GM23248 (cell line): ENCODE measurements around the gene SMTN. TPM values are rescaled to one million over a fixed set of nuclear protein-coding genes. Genes with fewer than 3 reads are reported as not detected.

Experiments used
- DNase-seq: peaks from one replicate; pipeline ENCODE4 v3.0.0-alpha.2; 2015
- H2AFZ ChIP-seq: fragments of 200-600 bp; sonication (generic); 2 replicates; pipeline ENCODE4 v1.6.1; 2016; ENCODE audit warnings: antibody characterized with exemption
- H3F3A ChIP-seq: fragments of 200-600 bp; sonication (generic); 2 replicates; pipeline ENCODE4 v1.6.1; 2016; ENCODE audit warnings: mild to moderate bottlenecking, antibody characterized with exemption, mixed run types; ENCODE audit not compliant: insufficient read depth
- H3K27ac ChIP-seq: fragments of 200-600 bp; sonication (generic); 2 replicates; pipeline ENCODE4 v1.5.1; 2016; ENCODE audit warnings: mild to moderate bottlenecking
- H3K27me3 ChIP-seq: fragments of 200-600 bp; sonication (generic); replicated peaks from 2 replicates; pipeline ENCODE4 v1.6.1; 2016; ENCODE audit warnings: mild to moderate bottlenecking; ENCODE audit not compliant: insufficient read depth
- H3K36me3 ChIP-seq: fragments of 200-600 bp; sonication (generic); 2 replicates; pipeline ENCODE4 v1.6.1; 2016; ENCODE audit warnings: low read depth, mild to moderate bottlenecking
- H3K4me1 ChIP-seq: fragments of 200-600 bp; sonication (generic); 2 replicates; pipeline ENCODE4 v1.6.1; 2016; ENCODE audit warnings: mild to moderate bottlenecking; ENCODE audit not compliant: insufficient read depth
- H3K4me2 ChIP-seq: fragments of 200-600 bp; sonication (generic); one replicate; pipeline ENCODE4 v1.6.1; 2016; ENCODE audit warnings: mild to moderate bottlenecking; ENCODE audit not compliant: unreplicated experiment
- H3K4me3 ChIP-seq: fragments of 200-600 bp; sonication (generic); 2 replicates; pipeline ENCODE4 v1.5.1; 2016; ENCODE audit warnings: mild to moderate bottlenecking
- H3K79me2 ChIP-seq: fragments of 200-600 bp; sonication (generic); 2 replicates; pipeline ENCODE4 v1.6.1; 2016; ENCODE audit warnings: mild to moderate bottlenecking; ENCODE audit not compliant: insufficient read depth
- H3K9ac ChIP-seq: fragments of 200-600 bp; sonication (generic); 2 replicates; pipeline ENCODE4 v1.6.1; 2016; ENCODE audit warnings: mild to moderate bottlenecking
- H3K9me2 ChIP-seq: fragments of 200-600 bp; sonication (generic); 2 replicates; pipeline ENCODE4 v1.6.1; 2016; ENCODE audit warnings: mixed run types, mild to moderate bottlenecking, moderate library complexity; ENCODE audit not compliant: insufficient read depth
- H3K9me3 ChIP-seq: fragments of 200-600 bp; sonication (generic); one replicate; pipeline ENCODE4 v1.6.1; 2017; ENCODE audit warnings: low read depth
- H4K20me1 ChIP-seq: fragments of 200-600 bp; sonication (generic); 2 replicates; pipeline ENCODE4 v1.6.0; 2016; ENCODE audit not compliant: insufficient read depth
- EZH2 ChIP-seq: fragments of 200-600 bp; sonication (generic); IDR thresholded peaks from 2 replicates; pipeline ENCODE4 v1.6.1; 2018; ENCODE audit warnings: antibody characterized with exemption, mild to moderate bottlenecking; ENCODE audit not compliant: insufficient read depth, poor library complexity, severe bottlenecking
- EZH2phosphoT487 ChIP-seq: fragments of 200-600 bp; sonication (generic); IDR thresholded peaks from 2 replicates; pipeline ENCODE4 v1.6.1; 2018; ENCODE audit warnings: antibody characterized with exemption, moderate library complexity, mild to moderate bottlenecking, low read depth; ENCODE audit not compliant: insufficient read depth
- WGBS, 2 experiments: methylation state at CpG; one replicate each; pipeline ENCODE4 v1.1.6; 2015 to 2017; ENCODE audit warnings: low lambda C conversion rate in 2 of 2, low coverage in 1 of 2; ENCODE audit errors: missing lambda C conversion rate in 2 of 2; 5-methylcytosine and 5-hydroxymethylcytosine counted together
- in situ Hi-C: fragments of 300-500 bp; cut with MboI; formaldehyde crosslinking; loops from 2 replicates; pipeline ENCODE4 v1.15.0; 2020
- polyA plus RNA-seq: library from polyadenylated mRNA; unstranded; fragments of >200 nt; fragmentation: Nextera tagmentation; extraction: Ambion mirVana; gene quantifications from 2 replicates; pipeline ENCODE4 v1.2.1, GENCODE V29; 2016
- total RNA-seq: library from RNA; depleted of rRNA; stranded (reverse); fragments of >200 nt; shearing (Covaris generic); gene quantifications from 2 replicates; pipeline ENCODE4 v1.2.3, GENCODE V29; 2014

SMTN gene
- total and polyA plus RNA-seq, 2 experiments from 2014 or later = 96.7 to 160 TPM

DNA sequence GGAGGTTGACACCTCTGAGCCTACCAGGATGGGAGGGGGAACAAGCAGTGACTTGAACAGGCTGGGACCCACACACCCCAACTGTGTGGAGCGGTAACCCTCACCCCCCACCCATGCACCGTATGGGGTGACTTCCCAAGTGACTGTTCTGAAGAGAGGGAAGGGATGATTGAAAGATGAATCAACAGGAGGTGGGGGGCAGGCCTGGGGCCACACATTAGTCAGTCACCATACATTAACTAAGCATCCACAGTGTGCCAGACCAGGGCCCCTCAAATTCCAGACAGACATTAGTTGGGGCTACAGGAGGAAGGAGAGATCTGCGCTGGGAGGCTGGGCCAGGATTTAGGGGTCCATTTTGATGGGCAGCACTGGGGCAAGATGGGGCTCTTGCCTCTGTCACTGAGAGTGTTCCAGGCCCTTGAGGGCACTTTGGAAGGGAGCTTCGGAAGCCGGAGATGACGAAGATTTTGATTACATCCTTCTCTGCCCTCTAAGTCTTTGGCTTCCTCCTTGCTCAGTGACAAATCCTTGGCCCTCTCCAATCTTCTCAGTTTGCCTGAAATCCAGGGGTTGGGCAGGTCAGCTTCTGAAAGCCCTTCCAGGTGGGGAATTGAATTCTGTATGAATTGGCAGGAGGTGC lies 966 bp downstream of the SMTN start:
- no peaks in the 10 kb centered on the region for H3K36me3 ChIP-seq
- no peaks in the 10 kb centered on the region for H3K27me3 ChIP-seq
- H2AFZ ChIP-seq = peak overlapping the region; percentile 86
- no peaks in the 10 kb centered on the region for H3K9me2 ChIP-seq
- in situ Hi-C loops = loop anchor here (10.0 kb wide), 1 partner anchor 127 kb away; no protein-coding TSS in a partner anchor
- peaks cover 58% of the 10 kb centered on the region for H3K79me2 ChIP-seq
- H3F3A ChIP-seq = no peaks in the 10 kb centered on the region
- H3K4me3 ChIP-seq = peak overlapping the region; percentile 93
- TF ChIP-seq EZH2 (no peak), EZH2phosphoT487 (no peak)
- H3K9ac ChIP-seq = peak overlapping the region; percentile 85
- H3K4me1 ChIP-seq = peaks cover 34% of the 10 kb centered on the region
- peak; percentile 86 for DNase-seq
- peak overlapping the region; percentile 84 for H3K27ac ChIP-seq
- H3K4me2 ChIP-seq = peak overlapping the region; percentile 97
- WGBS, 2 experiments = 1 to 4% methylated on average over 6 of the region's 6 CpGs
- H4K20me1 ChIP-seq = no peaks in the 10 kb centered on the region
- H3K9me3 ChIP-seq = no peaks in the 10 kb centered on the region

- peak overlapping the region; percentile 84 for H3K27ac ChIP-seq
- in situ Hi-C loops = loop anchor here (10.0 kb wide), 1 partner anchor 128 kb away; no protein-coding TSS in a partner anchor
- peaks cover 34% of the 10 kb centered on the region for H3K4me1 ChIP-seq
- peak; percentile 87 for DNase-seq
- TF ChIP-seq EZH2phosphoT487 = no peak
- no peak for TF ChIP-seq EZH2
- peak overlapping the region; percentile 85 for H3K9ac ChIP-seq
- peaks cover 65% of the 10 kb centered on the region for H3K79me2 ChIP-seq
- peak overlapping the region; percentile 97 for H3K4me2 ChIP-seq
- H2AFZ ChIP-seq = peak overlapping the region; percentile 86; the same call in 1 of the 2 replicates
- no peaks in the 10 kb centered on the region for H3K27me3 ChIP-seq
- H3K36me3 ChIP-seq = no peaks in the 10 kb centered on the region
- no peaks in the 10 kb centered on the region for H3K9me3 ChIP-seq
- H3K9me2 ChIP-seq = no peaks in the 10 kb centered on the region
- H4K20me1 ChIP-seq = no peaks in the 10 kb centered on the region
- H3F3A ChIP-seq = no peaks in the 10 kb centered on the region
- WGBS, 2 experiments = 24 to 27% methylated on average over 11 of the region's 11 CpGs
- peak overlapping the region; percentile 93 for H3K4me3 ChIP-seq
These were observed 1.7 kb downstream of the SMTN start for GRCh38 chr22:31082606-31083376.

DNA sequence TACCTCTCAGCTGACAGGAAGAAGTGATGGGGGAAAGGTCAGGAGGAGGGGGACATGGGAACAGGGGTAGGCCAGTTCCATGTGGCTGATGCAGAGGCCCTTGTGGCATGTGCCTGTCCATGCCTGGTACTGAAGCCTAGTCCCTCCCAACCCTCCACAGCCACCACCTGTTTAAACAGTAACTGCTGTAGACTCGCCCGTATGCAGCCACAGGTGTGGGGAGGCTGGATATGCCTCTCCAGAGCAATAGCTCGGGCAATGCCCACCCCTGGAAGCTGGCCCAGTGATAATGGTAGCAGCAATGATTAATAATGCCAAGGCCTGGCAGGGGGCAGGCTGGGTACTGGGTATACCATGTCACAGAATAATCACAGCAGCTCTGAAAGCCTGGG lies 2.3 kb downstream of the SMTN start:
- H3K4me1 ChIP-seq = peaks cover 32% of the 10 kb centered on the region
- H3K36me3 ChIP-seq = no peaks in the 10 kb centered on the region
- peak overlapping the region; percentile 85 for H3K9ac ChIP-seq
- H3K79me2 ChIP-seq = peaks cover 70% of the 10 kb centered on the region
- peak overlapping the region; percentile 93 for H3K4me3 ChIP-seq
- no peaks in the 10 kb centered on the region for H3K9me2 ChIP-seq
- H3K27ac ChIP-seq = 0 out of 2 replicates have a peak overlapping the region, but pooled peaks have one; percentile 84
- no peaks in the 10 kb centered on the region for H3K9me3 ChIP-seq
- in situ Hi-C loops = loop anchor here (10.0 kb wide), 1 partner anchor 129 kb away; no protein-coding TSS in a partner anchor
- peak overlapping the region; percentile 97 for H3K4me2 ChIP-seq
- DNase-seq = no peak
- no peak for TF ChIP-seq EZH2
- TF ChIP-seq EZH2phosphoT487 = no peak
- H4K20me1 ChIP-seq = no peaks in the 10 kb centered on the region
- no peaks in the 10 kb centered on the region for H3K27me3 ChIP-seq
- WGBS, 2 experiments = 77 to 79% methylated on average over 3 of the region's 3 CpGs
- H3F3A ChIP-seq = no peaks in the 10 kb centered on the region
- H2AFZ ChIP-seq = no peak overlapping the region

DNA sequence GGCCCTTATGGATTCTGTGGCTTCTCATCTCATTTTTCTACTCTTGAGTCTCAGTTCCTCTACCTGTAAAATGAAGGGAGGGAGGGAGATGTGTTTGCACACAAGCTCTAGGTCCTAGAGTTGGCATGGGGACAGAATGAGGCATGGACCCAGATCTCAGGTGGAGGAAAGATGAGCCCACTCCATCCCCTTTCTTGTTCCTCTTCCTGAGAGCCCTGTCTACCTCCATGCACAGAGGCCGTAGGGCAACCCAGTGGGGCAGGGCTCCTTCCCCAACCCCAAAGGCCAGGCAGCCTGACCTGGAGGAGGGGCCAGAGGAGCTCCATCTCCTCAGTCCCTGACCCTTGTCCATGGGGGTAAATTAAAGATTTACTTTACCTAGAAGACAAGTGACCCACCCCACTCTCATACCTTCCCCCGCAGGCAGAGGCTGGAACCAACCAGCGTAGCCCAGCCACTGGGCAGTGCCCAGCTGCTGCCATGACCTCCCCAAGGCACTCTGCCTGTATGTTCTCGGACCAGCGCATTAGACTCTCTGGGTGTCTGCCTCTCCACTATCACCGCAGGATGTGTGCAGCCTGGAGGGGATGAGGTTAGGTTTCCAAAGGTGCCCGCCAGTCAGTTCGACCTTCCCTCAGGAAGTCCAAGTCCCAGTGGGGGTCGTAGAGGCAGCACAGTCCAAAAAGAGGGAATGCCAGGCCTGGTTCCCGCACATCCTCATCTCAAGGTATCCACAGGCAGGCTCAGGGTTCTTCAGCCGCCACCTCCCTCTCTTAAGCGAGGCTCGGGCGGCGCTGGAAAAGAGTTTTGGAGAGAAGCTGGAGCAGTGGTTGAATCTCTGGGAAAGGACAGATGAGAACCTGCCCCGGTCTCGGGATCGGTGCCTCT lies 3.0 kb downstream of the SMTN start:
- Histone ChIP-seq H3K27ac (peak overlapping the region; percentile 84), H3K4me3 (peak overlapping the region; percentile 93), H3K4me2 (peak overlapping the region; percentile 97), H3K9me3 (no peaks in the 10 kb centered on the region), H2AFZ (peak overlapping the region; percentile 68), H3K4me1 (peaks cover 28% of the 10 kb centered on the region), H3K36me3 (0 out of 2 replicates have a peak, but pooled peaks cover 4% of the 10 kb centered on the region), H3K79me2 (peaks cover 75% of the 10 kb centered on the region), H3K9ac (peak overlapping the region; percentile 85), H3K9me2 (no peaks in the 10 kb centered on the region), H3K27me3 (no peaks in the 10 kb centered on the region), H4K20me1 (no peaks in the 10 kb centered on the region), H3F3A (no peaks in the 10 kb centered on the region)
- WGBS, 2 experiments = 11 to 14% methylated on average over 17 to 18 of the region's 18 CpGs
- in situ Hi-C loops = loop anchor here (10.0 kb wide), 1 partner anchor 129 kb away; no protein-coding TSS in a partner anchor
- DNase-seq = peak; percentile 46
- TF ChIP-seq EZH2 (no peak), EZH2phosphoT487 (no peak)
